ENCODE measurements around the gene C4orf50. TPM values are rescaled to one million over a fixed set of nuclear protein-coding genes. Genes with fewer than 3 reads are reported as not detected.
A peak's percentile ranks its signal among the peaks of the same experiment; 100 is the strongest.

C4orf50 gene
- total and polyA plus RNA-seq, 2 of the 8 experiments (the other 6 are each of a cell fraction or from before 2014, with no cell fraction given): 0.08 to 0.22 TPM

DNA sequence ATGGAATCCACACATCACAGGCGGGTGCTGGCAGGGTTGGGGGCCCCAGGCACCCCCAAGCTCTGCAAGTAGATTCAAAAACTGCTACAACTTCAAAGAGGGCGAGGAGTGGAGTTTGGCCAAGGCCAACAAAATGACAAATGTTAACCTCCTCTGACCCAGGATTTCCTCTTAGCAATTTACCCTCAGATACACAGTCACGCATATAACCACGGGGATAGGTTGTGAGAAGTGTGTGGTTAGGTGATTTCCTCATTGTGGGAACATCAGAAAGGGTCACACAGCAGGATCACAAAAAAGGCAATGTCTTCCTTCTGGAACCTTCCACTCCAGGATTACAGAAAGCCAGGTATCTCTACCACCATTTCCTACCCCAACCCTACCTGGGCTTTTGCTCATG lies 62.4 kb downstream of the C4orf50 start:
- Histone ChIP-seq H3K9me3 (ENCODE audit: insufficient read depth in 2 of 2, low read depth in 1 of 2, low read length in 1 of 2) (no peaks in the 10 kb centered on the region), H2BK12ac (ENCODE audit: low read depth, low read length) (peak overlapping the region; percentile 88; the same call in 1 of the 2 replicates), H3K27me3 (replicated peaks in 1 of 4; ENCODE audit: control insufficient read depth in 3 of 4, extremely low read depth in 1 of 4, insufficient read depth in 3 of 4, low read length in 3 of 4) (peaks cover 0 to 2% (median 0%) of the 10 kb centered on the region in 4 experiments; a peak in 2 of 7 replicates), H3K36me3 (ENCODE audit: control insufficient read depth in 2 of 4, insufficient read depth in 4 of 4, low read length in 3 of 4) (no peaks in the 10 kb centered on the region), H3K79me2 (ENCODE audit: control insufficient read depth in 1 of 2, insufficient read depth in 2 of 2, low read length in 2 of 2) (no peaks in the 10 kb centered on the region), H3K18ac (ENCODE audit: extremely low read depth, low read length) (peak overlapping the region; percentile 78), H2AFZ (ENCODE audit: low read length) (no peak overlapping the region), H3K4me2 (ENCODE audit: insufficient read depth in 1 of 2, low read depth in 2 of 2, low read length in 2 of 2) (0 out of 4 replicates have a peak overlapping the region, but pooled peaks of 1 of the 2 experiments have one; percentile 3), H4K5ac (ENCODE audit: insufficient read length, low read depth, low read length) (no peak overlapping the region), H4K20me1 (replicated peaks in 1 of 2; ENCODE audit: control insufficient read depth in 1 of 2, insufficient read depth in 2 of 2, low read length in 2 of 2) (no peaks in the 10 kb centered on the region), H2BK15ac (ENCODE audit: low read length) (peak overlapping the region; percentile 88; the same call in 1 of the 2 replicates), H2BK20ac (ENCODE audit: low read length) (peak overlapping the region; percentile 48; the same call in 1 of the 2 replicates), H3K23me2 (ENCODE audit: low read depth, low read length) (no peaks in the 10 kb centered on the region), H3K14ac (ENCODE audit: insufficient read length) (no peak overlapping the region), H3K27ac (ENCODE audit: low read depth, low read length) (no peak overlapping the region), H3K23ac (ENCODE audit: insufficient read length) (no peak overlapping the region), H4K8ac (ENCODE audit: extremely low read depth, insufficient read depth, low read length) (no peak overlapping the region), H3K4me3 (ENCODE audit: extremely low read depth in 1 of 4, insufficient read depth in 2 of 4, low read depth in 3 of 4, low read length in 4 of 4) (no peak overlapping the region), H3K4ac (replicated peaks; ENCODE audit: insufficient read length, low read depth, low read length) (no peak overlapping the region), H3K9ac (replicated peaks in 1 of 4; ENCODE audit: extremely low read depth in 1 of 4, low read depth in 3 of 4, low read length in 3 of 4) (no peak overlapping the region), H4K91ac (replicated peaks; ENCODE audit: insufficient read length, low read length) (no peak overlapping the region), H2BK120ac (replicated peaks; ENCODE audit: low read depth, low read length) (no peak overlapping the region), H2BK5ac (ENCODE audit: low read depth, low read length) (no peak overlapping the region), H3K4me1 (replicated peaks in 1 of 4; ENCODE audit: control insufficient read depth in 3 of 4, insufficient read depth in 4 of 4, low read length in 3 of 4) (peaks cover 3 to 22% (median 15%) of the 10 kb centered on the region in 4 experiments), H3K56ac (replicated peaks; ENCODE audit: insufficient read length, low read depth, low read length) (no peak overlapping the region), H3K79me1 (ENCODE audit: low read depth, low read length) (no peaks in the 10 kb centered on the region), H2AK5ac (ENCODE audit: low read depth, low read length) (0 out of 2 replicates have a peak overlapping the region, but pooled peaks have one; percentile 30)
- 82% methylated on average over 4 of the region's 4 CpGs; no CpG with 5 or more reads in 1 of the 2 experiments for WGBS, 2 experiments (ENCODE audit: extremely low coverage in 1 of 2, insufficient coverage in 1 of 2, insufficient read length in 1 of 2, insufficient replicate concordance in 2 of 2, low coverage in 1 of 2, low lambda C conversion rate in 2 of 2, missing lambda C conversion rate in 1 of 2)
- POLR2A ChIA-PET (ENCODE audit: partially characterized antibody): interaction anchor here (1.6 kb wide), 1 partner anchor 64 kb away, joined by 5 read pairs; no protein-coding TSS in a partner anchor
- no peak for FAIRE-seq
- CTCF ChIA-PET (ENCODE audit: partially characterized antibody): interaction anchor here (1.0 to 3.3 kb wide), 7 partner anchors 8 to 61 kb away, joined by 3 to 24 read pairs (median 4); no protein-coding TSS in a partner anchor
- DNase-seq (ENCODE audit: low read depth in 1 of 2, low spot score in 2 of 2): no peak
- TF ChIP-seq TAF7 (optimal IDR thresholded peaks at IDR 0.05; ENCODE audit: borderline replicate concordance, low read depth, low read length): no peak
- peak; percentile 3 for TF ChIP-seq EZH2 (IDR thresholded peaks at IDR 0.05; ENCODE audit: low read depth, low read length, severe bottlenecking)

All from H1 (cell line).